Measurements from ENCODE around the gene VEGFA.

Gene VEGFA

GRCh38 chr6:43769526-43770371, at the start of gene VEGFA:
TSS of gene VEGFA (plus strand) at chr6:43770211.
- DNase-seq (ENCODE audit: low read depth in 3 of 3, low spot score in 1 of 3) = peak; percentile 65 to 88 (median 76)

GRCh38 chr6:43720999-43721398, 49.0 kb upstream of the VEGFA start:
- DNase-seq (ENCODE audit: low read depth in 3 of 3, low spot score in 1 of 3) = no peak

- no peak for DNase-seq (ENCODE audit: low read depth in 3 of 3, low spot score in 1 of 3)
Measured at GRCh38 chr6:43722920-43723545, 47.0 kb upstream of the VEGFA start.

- DNase-seq (ENCODE audit: low read depth in 3 of 3, low spot score in 1 of 3) = peak; percentile 20 to 52 (median 35)
Measured at GRCh38 chr6:43723737-43724295, 46.2 kb upstream of the VEGFA start.

GRCh38 chr6:43724354-43724753, 45.7 kb upstream of the VEGFA start:
- DNase-seq (ENCODE audit: low read depth in 3 of 3, low spot score in 1 of 3) = no peak

DNA sequence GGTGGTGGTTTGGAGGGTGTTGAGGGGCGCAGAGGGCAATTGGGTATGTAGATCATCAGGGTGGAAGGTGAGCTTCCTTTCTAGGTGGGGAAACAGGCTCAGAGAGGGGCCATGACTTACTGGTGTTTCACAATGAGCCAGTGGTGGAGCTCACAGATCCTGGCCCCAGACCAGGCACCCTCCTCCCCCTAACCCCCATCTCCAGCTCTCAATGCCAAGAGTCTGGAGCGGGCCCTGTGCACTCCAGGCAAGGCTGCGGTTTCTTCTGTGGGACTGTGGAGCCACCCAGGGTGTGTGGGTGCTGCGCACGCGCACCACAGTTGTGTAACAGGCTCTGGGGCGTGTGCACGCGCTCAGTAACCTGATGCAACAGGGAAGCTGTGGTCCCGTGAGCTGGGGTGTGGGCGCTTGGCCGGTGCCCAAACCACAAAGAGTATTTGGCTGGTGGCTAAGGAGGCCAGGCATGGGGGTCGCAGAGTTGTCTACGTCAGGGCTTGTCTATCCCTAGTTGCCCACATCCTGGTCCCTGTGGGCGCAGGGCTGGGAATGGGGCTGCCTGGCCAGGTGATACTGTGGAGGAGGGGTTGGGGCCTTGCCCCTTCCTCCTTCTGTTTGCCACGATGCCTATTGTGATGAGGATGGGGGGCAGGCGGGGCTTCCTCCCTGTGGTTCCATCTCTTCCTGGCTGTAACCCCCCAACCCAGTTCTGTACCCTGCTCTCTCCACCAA, 44.9 kb upstream of the VEGFA start:
- DNase-seq (ENCODE audit: low read depth in 3 of 3, low spot score in 1 of 3) = peak in 2 of 3 donors; percentile 15 to 64

- no peak for DNase-seq (ENCODE audit: low read depth in 3 of 3, low spot score in 1 of 3)
Measured at GRCh38 chr6:43725643-43726580, 44.1 kb upstream of the VEGFA start.

GRCh38 chr6:43727634-43728033, 42.4 kb upstream of the VEGFA start:
- DNase-seq (ENCODE audit: low read depth in 3 of 3, low spot score in 1 of 3) = no peak

DNA sequence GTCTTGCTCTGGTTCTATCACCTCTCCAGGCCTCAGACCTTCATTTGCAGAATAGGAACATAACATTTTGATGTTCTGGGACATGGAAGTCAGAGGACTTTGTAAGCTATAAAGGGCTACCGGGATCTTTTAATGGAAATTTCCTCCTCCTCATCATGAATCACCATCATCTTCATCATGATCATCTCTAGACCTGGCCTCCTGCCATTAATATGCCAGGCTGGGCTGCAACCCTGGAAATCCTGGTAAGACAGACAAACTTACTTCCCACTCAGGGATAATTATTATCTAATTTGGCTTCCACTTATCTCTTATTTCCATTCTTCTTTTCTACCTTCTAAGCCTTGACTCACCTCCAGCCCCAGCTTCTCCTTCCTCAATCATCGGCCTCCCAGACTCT, 41.4 kb upstream of the VEGFA start:
- no peak for DNase-seq (ENCODE audit: low read depth in 3 of 3, low spot score in 1 of 3)

GRCh38 chr6:43729537-43729936, 40.5 kb upstream of the VEGFA start:
- DNase-seq (ENCODE audit: low read depth in 3 of 3, low spot score in 1 of 3) = no peak

- DNase-seq (ENCODE audit: low read depth in 3 of 3, low spot score in 1 of 3) = no peak
Measured at GRCh38 chr6:43730634-43731033, 39.4 kb upstream of the VEGFA start.

DNA sequence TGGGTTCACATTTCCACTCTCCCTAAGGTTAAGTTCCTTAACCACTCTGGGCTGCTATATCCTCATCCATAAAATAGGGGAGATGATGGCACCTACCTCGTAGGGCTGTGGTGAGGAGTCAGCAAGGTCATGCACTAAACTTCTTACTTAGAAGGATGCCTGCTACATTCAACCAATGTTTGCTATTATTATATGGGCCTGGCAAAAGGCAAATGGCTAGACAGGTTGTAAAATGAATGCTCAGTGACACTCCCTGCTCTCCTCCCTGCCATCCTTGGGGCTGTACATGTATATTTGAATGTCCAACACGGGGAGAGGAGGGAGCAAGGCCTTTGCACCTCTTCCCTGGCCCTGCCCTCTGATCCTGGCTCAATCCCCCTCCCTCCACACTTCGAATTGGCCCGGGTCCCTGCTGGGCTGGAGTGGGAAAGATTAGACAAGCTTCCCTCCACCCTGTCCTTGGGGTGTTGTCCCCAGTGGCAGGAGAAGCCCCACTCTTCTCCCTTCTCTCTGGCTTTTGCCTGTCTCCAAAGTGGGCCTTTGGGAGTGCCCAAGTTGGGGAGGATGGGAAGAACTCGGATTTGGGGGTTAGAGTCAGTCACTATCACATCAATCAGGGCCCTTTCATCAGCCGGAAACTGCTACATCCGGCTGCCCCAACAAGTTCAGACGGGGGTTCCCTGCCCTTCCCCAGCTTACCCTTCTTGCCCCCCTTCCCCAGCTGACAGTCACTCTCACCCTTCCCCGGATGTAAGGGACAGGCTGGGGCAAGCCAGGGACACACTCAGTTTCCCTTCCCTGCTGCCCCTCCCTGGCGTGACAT, 36.3 kb upstream of the VEGFA start:
- DNase-seq (ENCODE audit: low read depth in 3 of 3, low spot score in 1 of 3) = peak in 1 of 3 donors; percentile 24

GRCh38 chr6:43734294-43734665, 35.7 kb upstream of the VEGFA start:
- DNase-seq (ENCODE audit: low read depth in 3 of 3, low spot score in 1 of 3) = no peak

DNA sequence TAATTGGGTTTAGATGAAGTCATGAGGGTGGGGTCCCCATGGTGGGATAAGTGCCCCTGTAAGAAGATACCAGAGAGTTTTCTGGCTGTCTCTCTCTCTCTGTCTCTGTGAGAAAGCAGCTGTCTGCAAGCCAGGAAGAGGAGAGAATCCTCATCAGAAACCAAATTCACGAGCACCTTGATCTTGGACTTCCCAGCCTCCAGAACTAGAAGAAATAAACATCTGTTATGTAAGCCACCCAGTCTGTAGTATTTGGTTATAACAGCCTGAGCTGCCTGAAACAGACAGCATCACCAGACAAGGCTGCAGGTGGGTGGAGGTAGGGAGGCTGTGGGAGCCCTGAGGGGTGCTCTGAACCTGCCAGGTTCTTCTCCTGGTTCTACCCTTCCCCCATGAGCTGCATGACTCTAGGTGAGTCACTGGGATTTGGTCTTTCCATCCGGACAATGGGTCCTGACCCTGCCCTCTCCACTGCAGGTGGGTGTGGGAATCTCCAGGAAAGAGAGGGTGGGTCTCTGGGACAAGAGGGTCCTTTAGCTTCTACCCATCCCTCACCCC, 34.3 kb upstream of the VEGFA start:
- DNase-seq (ENCODE audit: low read depth in 3 of 3, low spot score in 1 of 3) = no peak

GRCh38 chr6:43736211-43736786, 33.7 kb upstream of the VEGFA start:
- DNase-seq (ENCODE audit: low read depth in 3 of 3, low spot score in 1 of 3) = no peak

DNA sequence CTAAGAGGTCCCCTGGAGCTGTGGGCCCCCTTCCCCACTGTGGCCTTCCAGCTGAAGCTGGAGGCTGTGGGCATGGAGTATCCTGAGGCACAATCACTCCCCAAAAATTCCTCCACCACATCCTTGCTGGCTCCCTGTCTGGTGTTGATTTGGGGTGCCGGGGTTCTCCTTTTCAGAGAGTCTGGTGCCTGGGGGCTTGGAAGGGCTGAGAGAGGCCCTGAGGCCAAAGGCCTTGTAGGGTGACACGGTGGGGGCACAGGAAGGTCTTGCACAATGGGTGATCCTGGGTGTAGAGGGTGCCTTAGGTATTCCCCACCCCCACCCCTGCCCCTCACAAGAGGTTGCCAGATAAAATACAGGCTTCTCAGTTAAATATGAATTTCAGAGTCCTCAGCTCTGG, 33.2 kb upstream of the VEGFA start:
- DNase-seq (ENCODE audit: low read depth in 3 of 3, low spot score in 1 of 3) = no peak

- no peak for DNase-seq (ENCODE audit: low read depth in 3 of 3, low spot score in 1 of 3)
Measured at GRCh38 chr6:43737272-43738081, 32.5 kb upstream of the VEGFA start.

GRCh38 chr6:43738267-43738676, 31.7 kb upstream of the VEGFA start:
- no peak for DNase-seq (ENCODE audit: low read depth in 3 of 3, low spot score in 1 of 3)

Measured in stimulated activated CD4-positive, alpha-beta T cell treated with anti-CD3 and anti-CD28 coated beads, TNF-alpha, amount 100 ng/mL, for 1 hour (primary cell).